ENCODE results near the gene SMIM13. TPM values are rescaled to one million over a fixed set of nuclear protein-coding genes. Genes with fewer than 3 reads are reported as not detected.

SMIM13 gene
- total RNA-seq, 4 donors from 2014 or later: 6.3 to 11.1 (median 9.6) TPM

- Histone ChIP-seq H3K27me3 (no peaks in the 10 kb centered on the region), H3K9me3 (no peaks in the 10 kb centered on the region), H3K36me3 (no peaks in the 10 kb centered on the region), H3K4me3 (no peak overlapping the region), H3K27ac (no peak overlapping the region), H3K4me1 (no peaks in the 10 kb centered on the region)
- WGBS, 2 donors: 58 to 73% methylated on average over 2 of the region's 2 CpGs
- DNase-seq (ENCODE audit: low spot score in 2 of 2): no peak
- no peak for TF ChIP-seq POLR2A (IDR thresholded peaks at IDR 0.05)
- TF ChIP-seq EP300 (IDR thresholded peaks at IDR 0.05): no peak
Observed at GRCh38 chr6:11067348-11067747, 26.3 kb upstream of the SMIM13 start.

GRCh38 chr6:11069760-11070159 lies 23.9 kb upstream of the SMIM13 start:
- no peaks in the 10 kb centered on the region for H3K36me3 ChIP-seq
- no peaks in the 10 kb centered on the region for H3K9me3 ChIP-seq
- H3K4me1 ChIP-seq: no peaks in the 10 kb centered on the region
- no peak overlapping the region for H3K27ac ChIP-seq
- H3K4me3 ChIP-seq: no peak overlapping the region
- H3K27me3 ChIP-seq: no peaks in the 10 kb centered on the region
- 58 to 65% methylated on average over 2 of the region's 2 CpGs for WGBS, 2 donors
- no peak for TF ChIP-seq CTCF (IDR thresholded peaks at IDR 0.05)
- TF ChIP-seq POLR2A (IDR thresholded peaks at IDR 0.05): no peak
- TF ChIP-seq EP300 (IDR thresholded peaks at IDR 0.05): no peak
- DNase-seq (ENCODE audit: low spot score in 2 of 2): no peak

- TF ChIP-seq CTCF (IDR thresholded peaks at IDR 0.05) (no peak), EP300 (IDR thresholded peaks at IDR 0.05) (no peak), POLR2A (IDR thresholded peaks at IDR 0.05) (no peak)
Observed at GRCh38 chr6:11072101-11072500, 21.5 kb upstream of the SMIM13 start.

GRCh38 chr6:11076540-11076939 lies 17.1 kb upstream of the SMIM13 start:
- Histone ChIP-seq H3K9me3 (no peaks in the 10 kb centered on the region), H3K27ac (no peak overlapping the region), H3K4me3 (no peak overlapping the region), H3K27me3 (no peaks in the 10 kb centered on the region), H3K4me1 (no peaks in the 10 kb centered on the region), H3K36me3 (no peaks in the 10 kb centered on the region)
- 68 to 75% methylated on average over 2 of the region's 2 CpGs for WGBS, 2 donors
- DNase-seq (ENCODE audit: low spot score in 2 of 2): no peak
- TF ChIP-seq EP300 (IDR thresholded peaks at IDR 0.05) (no peak), POLR2A (IDR thresholded peaks at IDR 0.05) (no peak), CTCF (IDR thresholded peaks at IDR 0.05) (no peak)

More at GRCh38 chr6:11072101-11072500, 21.5 kb upstream of the SMIM13 start:
- Histone ChIP-seq H3K4me1 (no peaks in the 10 kb centered on the region), H3K9me3 (no peaks in the 10 kb centered on the region), H3K4me3 (no peak overlapping the region), H3K27me3 (no peaks in the 10 kb centered on the region), H3K36me3 (no peaks in the 10 kb centered on the region), H3K27ac (no peak overlapping the region)
- 82 to 84% methylated on average over 4 of the region's 4 CpGs for WGBS, 2 donors
- DNase-seq (ENCODE audit: low spot score in 2 of 2): no peak

GRCh38 chr6:11078266-11078665 lies 15.4 kb upstream of the SMIM13 start:
- no peak overlapping the region for H3K27ac ChIP-seq
- no peak overlapping the region for H3K4me3 ChIP-seq
- no peaks in the 10 kb centered on the region for H3K4me1 ChIP-seq
- H3K36me3 ChIP-seq: no peaks in the 10 kb centered on the region
- no peak for DNase-seq (ENCODE audit: low spot score in 2 of 2)
- H3K27me3 ChIP-seq: no peaks in the 10 kb centered on the region
- TF ChIP-seq CTCF (IDR thresholded peaks at IDR 0.05): no peak
- no peaks in the 10 kb centered on the region for H3K9me3 ChIP-seq
- 94% methylated on average over 4 of the region's 4 CpGs for WGBS, 2 donors

- no peak for DNase-seq (ENCODE audit: low spot score in 2 of 2)
- Histone ChIP-seq H3K27me3 (no peaks in the 10 kb centered on the region), H3K27ac (no peak overlapping the region), H3K36me3 (no peaks in the 10 kb centered on the region), H3K4me3 (no peak overlapping the region), H3K4me1 (no peaks in the 10 kb centered on the region), H3K9me3 (no peaks in the 10 kb centered on the region)
- TF ChIP-seq EP300 (IDR thresholded peaks at IDR 0.05) (no peak), CTCF (IDR thresholded peaks at IDR 0.05) (no peak), POLR2A (IDR thresholded peaks at IDR 0.05) (no peak)
- WGBS, 2 donors: 50 to 58% methylated on average over 3 of the region's 3 CpGs
Observed at GRCh38 chr6:11080296-11080695, 13.3 kb upstream of the SMIM13 start.
